ENCODE results near the gene LRRC45. TPM values are rescaled to one million over a fixed set of nuclear protein-coding genes. Genes with fewer than 3 reads are reported as not detected.

LRRC45 gene
- total RNA-seq, 4 donors from 2014 or later, result 16.7 to 18.3 (median 17.6) TPM

DNA sequence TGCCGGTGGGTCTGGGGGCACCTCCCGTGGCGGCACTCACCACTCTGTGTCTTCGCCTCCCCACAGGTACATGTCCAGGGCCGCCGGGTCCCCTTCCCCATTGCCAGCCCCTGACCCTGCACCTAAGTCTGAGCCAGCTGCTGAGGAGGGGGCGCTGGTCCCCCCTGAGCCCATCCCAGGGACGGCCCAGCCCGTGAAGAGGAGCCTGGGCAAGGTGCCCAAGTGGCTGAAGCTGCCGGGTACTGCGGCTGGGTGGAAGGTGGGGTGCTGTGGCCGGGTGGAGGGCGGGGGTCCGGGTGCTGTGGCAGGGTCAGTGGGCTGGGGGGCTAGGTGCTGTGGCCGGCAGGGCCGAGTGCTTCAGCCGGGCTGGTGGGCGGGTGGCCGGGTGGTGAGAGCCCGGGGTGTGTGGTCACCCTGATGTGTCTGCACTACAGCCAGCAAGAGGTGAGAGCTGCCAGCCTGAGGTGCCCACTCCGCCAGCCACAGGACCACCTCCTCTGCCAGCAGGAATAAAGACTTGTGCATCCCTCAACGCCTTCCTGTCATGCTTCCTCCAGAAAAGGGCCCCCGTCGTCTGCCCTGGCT, 6.1 kb upstream of the LRRC45 start:
- 86 to 87% methylated on average over 17 to 24 of the region's 24 CpGs for WGBS, 2 donors

DNA sequence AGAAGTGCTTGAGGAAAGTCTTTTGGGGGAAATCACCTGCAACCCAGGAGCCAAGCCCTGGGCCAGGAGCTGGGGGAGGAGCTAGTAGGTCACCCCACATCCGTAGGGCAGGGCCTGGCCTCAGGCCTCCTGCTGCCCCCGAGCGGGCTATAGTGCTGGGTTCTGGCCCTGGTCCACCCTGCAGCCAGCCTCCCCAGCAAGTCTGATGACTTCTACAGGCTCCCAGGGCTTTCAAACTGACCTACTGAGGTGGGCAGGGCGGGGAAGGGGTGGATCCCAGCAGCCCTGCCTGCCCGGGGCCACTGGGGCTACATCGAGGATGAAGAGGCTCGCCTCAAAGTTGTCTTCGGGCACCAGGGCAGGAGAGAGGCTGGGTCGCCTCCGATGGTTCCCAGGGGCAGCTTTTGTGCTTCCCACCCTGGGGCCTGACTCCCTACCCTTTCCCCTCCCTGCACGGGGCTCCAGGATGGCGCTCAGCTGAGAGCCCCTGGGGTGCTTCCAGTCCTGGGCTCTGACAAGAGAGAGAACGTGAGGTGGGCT, 5.4 kb upstream of the LRRC45 start:
- no peak for TF ChIP-seq POLR2A (IDR thresholded peaks at IDR 0.05)
- TF ChIP-seq, protein P1, sequence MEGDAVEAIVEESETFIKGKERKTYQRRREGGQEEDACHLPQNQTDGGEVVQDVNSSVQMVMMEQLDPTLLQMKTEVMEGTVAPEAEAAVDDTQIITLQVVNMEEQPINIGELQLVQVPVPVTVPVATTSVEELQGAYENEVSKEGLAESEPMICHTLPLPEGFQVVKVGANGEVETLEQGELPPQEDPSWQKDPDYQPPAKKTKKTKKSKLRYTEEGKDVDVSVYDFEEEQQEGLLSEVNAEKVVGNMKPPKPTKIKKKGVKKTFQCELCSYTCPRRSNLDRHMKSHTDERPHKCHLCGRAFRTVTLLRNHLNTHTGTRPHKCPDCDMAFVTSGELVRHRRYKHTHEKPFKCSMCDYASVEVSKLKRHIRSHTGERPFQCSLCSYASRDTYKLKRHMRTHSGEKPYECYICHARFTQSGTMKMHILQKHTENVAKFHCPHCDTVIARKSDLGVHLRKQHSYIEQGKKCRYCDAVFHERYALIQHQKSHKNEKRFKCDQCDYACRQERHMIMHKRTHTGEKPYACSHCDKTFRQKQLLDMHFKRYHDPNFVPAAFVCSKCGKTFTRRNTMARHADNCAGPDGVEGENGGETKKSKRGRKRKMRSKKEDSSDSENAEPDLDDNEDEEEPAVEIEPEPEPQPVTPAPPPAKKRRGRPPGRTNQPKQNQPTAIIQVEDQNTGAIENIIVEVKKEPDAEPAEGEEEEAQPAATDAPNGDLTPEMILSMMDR (IDR thresholded peaks at IDR 0.05), result no peak
- 66 to 73% methylated on average over 10 to 13 of the region's 13 CpGs for WGBS, 2 donors
- no peak overlapping the region for H3K4me3 ChIP-seq (ENCODE audit: low read depth, poor library complexity, severe bottlenecking)
- intact Hi-C loops (cut with DNase I; ENCODE audit: low total_unique reads), result loop anchor here (2.0 kb wide), 1 partner anchor 55 kb away; no protein-coding TSS in a partner anchor
- DNase-seq (ENCODE audit: low spot score in 2 of 2), result no peak

More for the DNA sequence above, 6.1 kb upstream of the LRRC45 start:
- TF ChIP-seq POLR2A (IDR thresholded peaks at IDR 0.05), result no peak
- TF ChIP-seq, protein P1 (IDR thresholded peaks at IDR 0.05), result no peak
- H3K4me3 ChIP-seq (ENCODE audit: low read depth, poor library complexity, severe bottlenecking), result no peak overlapping the region
- intact Hi-C loops (cut with DNase I; ENCODE audit: low total_unique reads), result no loop called here
- no peak for DNase-seq (ENCODE audit: low spot score in 2 of 2)

DNA sequence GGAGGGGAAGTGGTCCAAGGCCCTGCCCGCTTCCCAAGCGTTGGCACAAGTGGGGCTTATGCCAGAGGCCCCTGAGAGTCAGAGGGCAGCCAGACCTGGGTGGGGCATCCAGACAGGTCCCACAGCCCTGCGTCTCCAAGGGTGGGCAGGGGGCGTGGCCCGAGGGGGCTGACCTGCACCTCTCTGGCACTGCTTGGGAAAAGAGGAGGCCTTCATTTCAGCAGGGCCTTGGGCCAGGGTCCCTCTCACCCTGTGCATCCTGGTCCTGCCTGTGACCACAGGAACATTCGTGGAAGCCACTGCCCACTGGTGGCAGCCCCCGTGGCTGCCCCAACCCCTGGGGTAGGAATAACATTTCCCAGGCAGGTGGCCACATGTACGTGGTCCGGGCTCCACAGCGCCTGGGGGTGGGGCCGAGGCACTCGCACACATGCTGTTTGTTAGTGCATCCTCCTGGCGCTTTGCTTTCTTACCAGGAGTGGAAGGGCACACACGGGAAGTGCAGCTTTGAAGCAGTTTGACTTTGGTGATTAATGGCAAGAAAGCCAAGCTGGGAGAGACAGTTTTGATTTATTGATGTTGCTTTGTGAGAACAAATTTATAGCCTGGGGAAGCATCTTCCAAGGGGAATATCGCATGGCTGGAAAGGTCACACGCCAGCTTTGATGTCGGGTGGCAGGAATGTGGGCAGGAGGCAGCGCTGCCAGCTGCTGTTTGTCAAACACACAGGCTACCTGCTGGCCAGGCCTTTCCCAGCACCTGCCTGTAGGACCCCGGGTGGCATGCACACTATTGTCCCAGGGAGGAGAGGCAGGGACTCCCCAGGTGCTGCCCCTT, 4.7 kb upstream of the LRRC45 start:
- no peak overlapping the region for H3K4me3 ChIP-seq (ENCODE audit: low read depth, poor library complexity, severe bottlenecking)
- DNase-seq (ENCODE audit: low spot score in 2 of 2), result no peak
- intact Hi-C loops (cut with DNase I; ENCODE audit: low total_unique reads), result loop anchor here (2.0 kb wide), 1 partner anchor 56 kb away; no protein-coding TSS in a partner anchor
- 51 to 56% methylated on average over 15 to 17 of the region's 19 CpGs for WGBS, 2 donors
- TF ChIP-seq, protein P1 (IDR thresholded peaks at IDR 0.05), result no peak
- no peak for TF ChIP-seq POLR2A (IDR thresholded peaks at IDR 0.05)

DNA sequence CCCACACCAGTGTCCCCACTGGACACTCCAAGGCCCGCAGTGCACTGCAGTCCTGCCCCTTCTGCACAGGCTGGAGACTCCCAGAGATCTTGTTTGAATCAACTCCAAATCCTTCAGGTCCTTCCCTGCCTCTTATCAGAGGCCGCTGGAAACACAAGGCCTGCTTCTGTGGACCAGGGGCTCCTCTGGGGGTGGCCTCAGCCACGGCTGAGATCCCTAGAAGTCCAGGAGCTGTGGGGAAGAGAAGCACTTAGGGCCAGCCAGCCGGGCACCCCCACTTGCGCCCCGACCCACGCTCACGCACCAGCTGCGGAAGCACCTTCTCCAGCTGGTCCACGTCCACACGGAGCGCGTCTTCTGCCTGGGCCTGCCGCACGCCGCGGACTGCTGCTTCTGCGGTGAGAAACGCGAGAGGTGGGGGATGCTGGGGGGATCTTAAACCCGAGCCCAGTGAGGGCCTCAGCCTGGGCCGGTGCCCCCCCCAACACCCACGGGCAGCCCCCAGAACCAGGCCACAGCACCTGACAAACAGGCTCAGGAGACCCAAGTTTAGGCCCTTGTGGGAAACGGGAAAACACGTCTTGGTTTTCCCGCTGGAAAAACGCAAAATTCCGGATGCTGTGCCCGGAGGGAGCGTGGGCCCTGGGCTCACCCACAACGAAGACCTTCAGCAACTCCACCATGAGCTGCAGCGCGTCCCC, 4.0 kb upstream of the LRRC45 start:
- H3K4me3 ChIP-seq (ENCODE audit: low read depth, poor library complexity, severe bottlenecking), result no peak overlapping the region
- TF ChIP-seq POLR2A (IDR thresholded peaks at IDR 0.05), result no peak
- TF ChIP-seq, protein P1 (IDR thresholded peaks at IDR 0.05), result no peak
- intact Hi-C loops (cut with DNase I; ENCODE audit: low total_unique reads), result loop anchor here (2.0 kb wide), 1 partner anchor 56 kb away; no protein-coding TSS in a partner anchor
- WGBS, 2 donors, result 86 to 91% methylated on average over 33 of the region's 33 CpGs
- DNase-seq (ENCODE audit: low spot score in 2 of 2), result no peak

DNA sequence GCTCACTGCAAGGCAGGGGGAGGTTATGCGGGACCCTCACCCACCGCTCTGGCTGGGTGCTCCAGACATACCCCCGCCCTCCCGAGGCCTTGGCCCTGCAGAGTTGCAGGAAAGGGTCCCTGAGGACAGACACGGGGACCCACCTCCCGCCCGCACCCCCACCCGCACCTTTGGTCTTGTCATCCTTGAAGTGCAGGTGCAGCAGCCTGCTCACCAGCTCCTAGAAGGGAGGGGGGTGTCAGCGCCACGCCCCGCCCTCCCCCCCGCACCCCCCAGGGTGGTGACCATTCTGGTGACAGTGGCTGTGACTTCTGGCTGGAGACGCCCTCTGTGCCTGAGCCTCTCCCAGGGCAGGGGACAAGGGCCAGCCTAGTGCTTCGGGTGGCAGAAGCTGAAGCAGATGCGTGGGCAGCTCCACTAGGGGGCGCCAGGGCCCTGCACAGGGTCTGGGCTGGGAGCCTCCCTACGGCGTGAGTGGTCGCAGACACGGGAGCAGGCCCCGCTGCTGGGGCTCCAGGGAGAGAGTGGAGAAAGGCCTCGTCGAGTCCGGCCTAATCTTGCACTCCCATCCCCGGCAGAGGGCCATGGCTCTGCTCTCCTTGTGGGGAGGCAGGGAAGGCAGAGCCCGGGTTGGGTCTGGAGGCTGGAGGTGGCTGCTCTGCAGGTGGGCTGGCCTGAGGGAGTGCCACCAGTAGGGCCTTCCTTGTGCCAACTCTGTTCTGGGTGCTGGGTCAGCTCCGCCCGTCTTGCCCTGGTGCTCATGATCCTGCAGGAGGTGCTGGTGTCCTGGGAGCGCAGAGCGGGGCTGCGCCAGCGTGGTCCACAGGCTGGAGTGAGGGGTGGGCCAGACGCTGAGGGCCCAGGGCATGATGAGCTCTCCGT, 3.2 kb upstream of the LRRC45 start:
- 63 to 90% methylated on average over 17 to 33 of the region's 34 CpGs for WGBS, 2 donors
- DNase-seq (ENCODE audit: low spot score in 2 of 2), result no peak
- intact Hi-C loops (cut with DNase I; ENCODE audit: low total_unique reads), result loop anchor here (2.0 kb wide), 1 partner anchor 57 kb away; no protein-coding TSS in a partner anchor
- H3K4me3 ChIP-seq (ENCODE audit: low read depth, poor library complexity, severe bottlenecking), result no peak overlapping the region
- TF ChIP-seq, protein P1 (IDR thresholded peaks at IDR 0.05), result no peak
- TF ChIP-seq POLR2A (IDR thresholded peaks at IDR 0.05), result no peak
